Midbrain (tissue), 1 donor: ENCODE results near the gene GCSAM.
"Not testable (repeated sequence)": the region's sequence is repeated elsewhere in the genome, so short reads cannot be mapped to it uniquely, and the experiment has no call there.

Experiments
- DNase-seq: peaks from one replicate; lab custom pipeline; 2025; lab: John Stamatoyannopoulos, UW

Gene GCSAM

DNA sequence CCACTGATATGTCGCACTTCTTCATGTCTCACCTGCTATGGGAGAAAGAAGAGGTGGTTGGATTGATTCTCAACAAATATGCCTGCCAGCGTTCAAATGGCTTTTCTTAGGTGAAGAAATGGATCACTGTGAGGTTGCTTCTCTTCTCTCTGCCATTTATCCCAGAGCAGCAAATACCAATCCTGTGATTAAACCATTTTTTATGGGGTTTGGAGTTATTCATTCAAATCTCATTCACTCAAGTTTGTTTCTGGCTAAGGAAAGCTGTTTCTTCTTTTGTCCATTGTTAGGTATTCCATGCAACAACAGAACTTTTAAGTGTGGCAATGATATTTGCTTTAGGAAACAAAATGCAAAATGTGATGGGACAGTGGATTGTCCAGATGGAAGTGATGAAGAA is 59.0 kb downstream of the GCSAM start:
- DNase-seq: no peak

DNA sequence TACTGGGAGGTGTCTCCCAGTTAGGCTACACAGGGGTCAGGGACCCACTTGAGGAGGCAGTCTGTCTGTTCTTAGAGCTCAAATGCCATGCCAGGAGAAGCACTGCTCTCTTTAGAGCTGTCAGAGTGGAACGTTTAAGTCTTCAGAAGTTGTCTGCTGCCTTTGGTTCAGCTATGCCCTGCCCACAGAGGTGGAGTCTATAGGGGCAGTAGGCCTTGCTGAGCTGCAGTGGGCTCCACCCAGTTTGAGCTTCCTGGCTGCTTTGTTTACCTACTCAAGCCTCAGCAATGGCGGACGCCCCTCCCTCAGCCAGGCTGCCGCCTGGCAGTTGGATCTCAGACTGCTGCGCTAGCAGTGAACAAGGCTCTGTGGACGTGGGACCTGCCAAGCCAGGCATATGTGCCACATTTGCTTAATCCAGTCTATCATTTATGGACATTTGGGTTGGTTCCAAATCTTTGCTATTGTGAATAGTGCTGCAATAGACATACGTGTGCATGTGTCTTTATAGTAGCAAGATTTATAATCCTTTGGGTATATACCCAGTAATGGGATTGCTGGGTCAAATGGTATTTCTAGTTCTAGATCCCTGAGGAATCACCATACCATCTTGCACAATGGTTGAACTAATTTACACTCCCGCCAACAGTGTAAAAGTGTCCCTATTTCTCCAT is 60.5 kb downstream of the GCSAM start:
- DNase-seq: not testable (repeated sequence)
